MM.1S (cell line): ENCODE results near the gene KIF25.

ENCODE experiments used
- DNase-seq: peaks from one replicate; pipeline ENCODE4 v3.0.0-alpha.2; 2015
- H2AFZ ChIP-seq: fragments of 300-600 bp; sonication (generic); 2 replicates; pipeline ENCODE4 v1.6.0; 2016; ENCODE audit warnings: antibody characterized with exemption, low read length
- H3F3A ChIP-seq: fragments of 300-600 bp; sonication (generic); 2 replicates; pipeline ENCODE4 v1.6.1; 2016; ENCODE audit warnings: mild to moderate bottlenecking, antibody characterized with exemption, low read length, moderate library complexity, mixed read lengths; ENCODE audit not compliant: insufficient read depth
- H3K27ac ChIP-seq: fragments of 300-600 bp; sonication (generic); 2 replicates; pipeline ENCODE4 v1.5.1; 2016; ENCODE audit warnings: mild to moderate bottlenecking, low read length
- H3K27me3 ChIP-seq: fragments of 300-600 bp; sonication (generic); replicated peaks from 2 replicates; pipeline ENCODE4 v1.6.0; 2016; ENCODE audit warnings: low read length; ENCODE audit not compliant: insufficient read depth
- H3K36me3 ChIP-seq: fragments of 300-600 bp; sonication (generic); replicated peaks from 2 replicates; pipeline ENCODE4 v1.6.1; 2016; ENCODE audit warnings: mild to moderate bottlenecking, low read length, mixed read lengths; ENCODE audit not compliant: insufficient read depth
- H3K4me1 ChIP-seq: fragments of 300-600 bp; sonication (generic); 2 replicates; pipeline ENCODE4 v1.6.1; 2016; ENCODE audit warnings: low read length, mixed read lengths
- H3K4me2 ChIP-seq: fragments of 300-600 bp; sonication (generic); 2 replicates; pipeline ENCODE4 v1.6.0; 2016; ENCODE audit warnings: low read depth, low read length
- H3K4me3 ChIP-seq: fragments of 300-600 bp; sonication (generic); 2 replicates; pipeline ENCODE4 v1.5.1; 2016; ENCODE audit warnings: low read length, mixed read lengths
- H3K79me2 ChIP-seq: fragments of 300-600 bp; sonication (generic); 2 replicates; pipeline ENCODE4 v1.6.1; 2016; ENCODE audit warnings: mixed run types, low read length, mixed read lengths
- H3K9ac ChIP-seq: fragments of 300-600 bp; sonication (generic); 2 replicates; pipeline ENCODE4 v1.6.1; 2016; ENCODE audit warnings: low read length, mixed read lengths
- H3K9me2 ChIP-seq: fragments of 300-600 bp; sonication (generic); replicated peaks from 2 replicates; pipeline ENCODE4 v1.6.1; 2016; ENCODE audit warnings: mild to moderate bottlenecking, low read length, mixed read lengths; ENCODE audit not compliant: insufficient read depth
- H3K9me3 ChIP-seq: fragments of 300-600 bp; sonication (generic); replicated peaks from 2 replicates; pipeline ENCODE4 v1.6.1; 2016; ENCODE audit warnings: mild to moderate bottlenecking, low read length, mixed read lengths; ENCODE audit not compliant: insufficient read depth
- H4K20me1 ChIP-seq: fragments of 300-600 bp; sonication (generic); 2 replicates; pipeline ENCODE4 v1.6.1; 2016; ENCODE audit warnings: mild to moderate bottlenecking, low read length, moderate library complexity, mixed read lengths; ENCODE audit not compliant: insufficient read depth
- CTCF ChIP-seq: fragments of 300-600 bp; sonication (generic); IDR thresholded peaks from 2 replicates; pipeline ENCODE4 v1.5.1; 2016; ENCODE audit warnings: antibody characterized with exemption, low read length, mixed read lengths
- EZH2 ChIP-seq: fragments of 300-600 bp; sonication (generic); optimal IDR thresholded peaks from 2 replicates; pipeline ENCODE3; 2017; ENCODE audit warnings: low read depth, mild to moderate bottlenecking, antibody characterized with exemption, low read length, mixed read lengths
- EZH2phosphoT487 ChIP-seq: fragments of 300-600 bp; sonication (generic); IDR thresholded peaks from 2 replicates; pipeline ENCODE4 v1.6.1; 2018; ENCODE audit warnings: antibody characterized with exemption, low read length

Gene KIF25

DNA sequence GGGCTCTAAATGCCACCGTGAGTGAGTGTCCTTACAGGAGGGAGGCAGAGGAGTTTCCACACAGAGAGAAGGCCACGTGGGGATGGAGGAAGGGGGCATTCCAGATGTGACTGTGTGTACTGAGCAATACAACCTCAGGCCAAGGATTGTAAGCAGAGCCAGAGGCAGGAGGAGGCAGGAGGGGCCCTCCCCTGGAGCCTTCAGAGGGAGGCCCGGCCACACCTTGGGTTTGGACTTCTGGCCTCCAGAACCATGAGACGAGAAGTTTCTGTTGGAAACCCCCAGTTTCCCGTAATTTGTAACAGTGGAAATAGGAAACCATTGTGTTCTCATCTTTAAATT is 9.3 kb upstream of the KIF25 start:
- H3K9me3 ChIP-seq, result no peaks in the 10 kb centered on the region
- H3K79me2 ChIP-seq, result no peaks in the 10 kb centered on the region
- H3K4me1 ChIP-seq, result no peaks in the 10 kb centered on the region
- no peaks in the 10 kb centered on the region for H3K36me3 ChIP-seq
- no peaks in the 10 kb centered on the region for H3F3A ChIP-seq
- H3K9me2 ChIP-seq, result no peaks in the 10 kb centered on the region
- H3K27me3 ChIP-seq, result no peaks in the 10 kb centered on the region
- H3K9ac ChIP-seq, result no peak overlapping the region
- no peak overlapping the region for H3K4me2 ChIP-seq
- H2AFZ ChIP-seq, result no peak overlapping the region
- H4K20me1 ChIP-seq, result no peaks in the 10 kb centered on the region
- no peak overlapping the region for H3K4me3 ChIP-seq
- H3K27ac ChIP-seq, result no peak overlapping the region
- DNase-seq, result no peak
- no peak for TF ChIP-seq EZH2phosphoT487
- no peak for TF ChIP-seq EZH2
- no peak for TF ChIP-seq CTCF

GRCh38 chr6:167988945-167989841 is 8.3 kb upstream of the KIF25 start:
- Histone ChIP-seq H4K20me1 (no peaks in the 10 kb centered on the region), H3F3A (no peaks in the 10 kb centered on the region), H3K4me1 (no peaks in the 10 kb centered on the region), H3K9me3 (no peaks in the 10 kb centered on the region), H3K36me3 (no peaks in the 10 kb centered on the region), H3K4me3 (no peak overlapping the region), H3K4me2 (no peak overlapping the region), H3K27ac (no peak overlapping the region), H3K27me3 (no peaks in the 10 kb centered on the region), H3K9ac (no peak overlapping the region), H3K9me2 (no peaks in the 10 kb centered on the region), H2AFZ (no peak overlapping the region), H3K79me2 (no peaks in the 10 kb centered on the region)
- no peak for DNase-seq
- TF ChIP-seq EZH2 (no peak), CTCF (no peak), EZH2phosphoT487 (no peak)

- H3K27ac ChIP-seq, result no peak overlapping the region
- no peak overlapping the region for H3K9ac ChIP-seq
- no peak overlapping the region for H3K4me3 ChIP-seq
- H3K9me3 ChIP-seq, result no peaks in the 10 kb centered on the region
- H3K79me2 ChIP-seq, result no peaks in the 10 kb centered on the region
- H3F3A ChIP-seq, result no peaks in the 10 kb centered on the region
- TF ChIP-seq EZH2phosphoT487 (no peak), CTCF (no peak), EZH2 (no peak)
- no peaks in the 10 kb centered on the region for H3K27me3 ChIP-seq
- DNase-seq, result no peak
- H2AFZ ChIP-seq, result no peak overlapping the region
- no peaks in the 10 kb centered on the region for H4K20me1 ChIP-seq
- H3K36me3 ChIP-seq, result no peaks in the 10 kb centered on the region
- no peak overlapping the region for H3K4me2 ChIP-seq
- no peaks in the 10 kb centered on the region for H3K4me1 ChIP-seq
- H3K9me2 ChIP-seq, result no peaks in the 10 kb centered on the region
Observed at GRCh38 chr6:167990016-167990945, 7.2 kb upstream of the KIF25 start.
